CD14-positive monocyte (primary cell): ENCODE results near the gene KRTAP10-1. TPM values are rescaled to one million over a fixed set of nuclear protein-coding genes. Genes with fewer than 3 reads are reported as not detected.

ENCODE experiments used
- DNase-seq, 3 donors: peaks; one replicate each; pipeline ENCODE4 v3.0.0-alpha.2; 2011 to 2022
- H2AFZ ChIP-seq: 2 replicates; pipeline ENCODE4 v1.6.0; 2012; ENCODE audit warnings: mild to moderate bottlenecking, low read depth, low read length, inconsistent platforms; ENCODE audit not compliant: insufficient read depth, poor library complexity, severe bottlenecking
- H3K27ac ChIP-seq, 2 donors: 1 replicate in 1 of 2; 2 replicates in 1 of 2; pipeline ENCODE4 v1.5.1; 2012 to 2013; ENCODE audit warnings: low read length in 2 of 2, control low read depth in 1 of 2, inconsistent platforms in 1 of 2, low read depth in 1 of 2, mild to moderate bottlenecking in 1 of 2
- H3K27me3 ChIP-seq, 2 donors: one replicate each; pipeline versions ENCODE4 v1.6.0 to v1.6.1; 2011 to 2013; ENCODE audit warnings: low read length in 2 of 2; ENCODE audit not compliant: control insufficient read depth in 2 of 2, insufficient read depth in 2 of 2
- H3K36me3 ChIP-seq, 2 donors: replicated peaks in 1 of 2; 1 replicate in 1 of 2; 2 replicates in 1 of 2; pipeline versions ENCODE4 v1.5.1 to v1.6.1; 2012 to 2013; ENCODE audit warnings: low read length in 2 of 2, control low read depth in 1 of 2, inconsistent platforms in 1 of 2, mild to moderate bottlenecking in 1 of 2; ENCODE audit not compliant: insufficient read depth in 2 of 2, control insufficient read depth in 1 of 2
- H3K4me1 ChIP-seq, 2 donors: 1 replicate in 1 of 2; 2 replicates in 1 of 2; pipeline versions ENCODE4 v1.5.1 to v1.6.1; 2012 to 2013; ENCODE audit warnings: low read length in 2 of 2, control low read depth in 1 of 2, inconsistent platforms in 1 of 2, mild to moderate bottlenecking in 1 of 2, moderate library complexity in 1 of 2; ENCODE audit not compliant: insufficient read depth in 2 of 2, control insufficient read depth in 1 of 2
- H3K4me2 ChIP-seq: replicated peaks from 2 replicates; pipeline ENCODE3; 2012; ENCODE audit warnings: low read length, moderate library complexity, mild to moderate bottlenecking; ENCODE audit not compliant: poor library complexity, severe bottlenecking; ENCODE audit errors: extremely low read depth
- H3K4me3 ChIP-seq, 3 experiments: fragments of 200-600 bp in 1 of 3; sonication (generic) in 1 of 3; replicated peaks in 1 of 3; 1 replicate in 2 of 3; 2 replicates in 1 of 3; pipeline ENCODE4 v1.5.1; 2011 to 2013; ENCODE audit warnings: low read length in 3 of 3, mild to moderate bottlenecking in 3 of 3, control low read depth in 2 of 3, low read depth in 2 of 3, inconsistent platforms in 1 of 3, moderate library complexity in 1 of 3
- H3K79me2 ChIP-seq: 2 replicates; pipeline ENCODE4 v1.6.0; 2012; ENCODE audit warnings: mild to moderate bottlenecking, control low read depth, inconsistent platforms, low read length, moderate library complexity; ENCODE audit not compliant: insufficient read depth
- H3K9ac ChIP-seq: 2 replicates; pipeline ENCODE4 v1.6.0; 2017; ENCODE audit warnings: low read length, mild to moderate bottlenecking; ENCODE audit not compliant: insufficient read depth, poor library complexity, severe bottlenecking
- H3K9me3 ChIP-seq, 2 donors: replicated peaks in 1 of 2; 1 replicate in 1 of 2; 2 replicates in 1 of 2; pipeline versions ENCODE4 v1.5.1 to v1.6.1; 2012 to 2013; ENCODE audit warnings: low read length in 2 of 2, control low read depth in 1 of 2; ENCODE audit not compliant: control insufficient read depth in 1 of 2, insufficient read depth in 1 of 2
- H4K20me1 ChIP-seq: 2 replicates; pipeline ENCODE4 v1.6.0; 2012; ENCODE audit warnings: mild to moderate bottlenecking, low read length, control low read depth, moderate library complexity; ENCODE audit not compliant: insufficient read depth
- H3K27ac Mint-ChIP-seq, 7 donors: one replicate each; pipeline ENCODE4 v1.8.0; 2020; ENCODE audit warnings: mild to moderate bottlenecking in 7 of 7, mixed read lengths in 7 of 7, moderate library complexity in 6 of 7, inconsistent platforms in 2 of 7
- H3K27me3 Mint-ChIP-seq, 3 donors: one replicate each; pipeline ENCODE4 v1.8.0; 2021 to 2022; ENCODE audit warnings: low read depth in 3 of 3, mild to moderate bottlenecking in 3 of 3, mixed read lengths in 3 of 3, moderate library complexity in 3 of 3, inconsistent platforms in 1 of 3
- H3K36me3 Mint-ChIP-seq, 2 donors: one replicate each; pipeline ENCODE4 v1.8.0; 2020; ENCODE audit warnings: mixed read lengths in 2 of 2, inconsistent platforms in 1 of 2, mild to moderate bottlenecking in 1 of 2
- H3K4me1 Mint-ChIP-seq: one replicate; pipeline ENCODE4 v1.8.0; 2020; ENCODE audit warnings: mild to moderate bottlenecking, mixed read lengths
- H3K4me3 Mint-ChIP-seq, 2 donors: one replicate each; pipeline ENCODE4 v1.8.0; 2020; ENCODE audit warnings: mild to moderate bottlenecking in 2 of 2, mixed read lengths in 2 of 2, moderate library complexity in 1 of 2
- H3K9me3 Mint-ChIP-seq, 7 donors: one replicate each; pipeline ENCODE4 v1.8.0; 2020 to 2022; ENCODE audit warnings: mixed read lengths in 7 of 7, mild to moderate bottlenecking in 6 of 7, moderate library complexity in 6 of 7, inconsistent platforms in 2 of 7
- CTCF ChIP-seq: fragments of 200-600 bp; IDR thresholded peaks from one replicate; pipeline ENCODE4 v1.8.0; 2022; ENCODE audit warnings: antibody characterized with exemption, mild to moderate bottlenecking
- WGBS: methylation state at CpG from one replicate; pipeline ENCODE4 v1.1.5; 2013; ENCODE audit warnings: missing lambda C conversion rate; ENCODE audit not compliant: insufficient coverage; 5-methylcytosine and 5-hydroxymethylcytosine counted together
- intact Hi-C, 2 donors: fragments of 100-400 bp; cut with micrococcal nuclease; formaldehyde crosslinking; loops; one replicate each; pipeline versions ENCODE4 v1.15.0 to v1.15.1; 2023
- polyA plus RNA-seq, 3 donors: library from polyadenylated mRNA; depleted of rRNA in 1 of 3; unstranded in 2 of 3; stranded (reverse) in 1 of 3; fragments of 300-500 nt in 2 of 3; fragments of >200 nt in 1 of 3; fragmentation: Illumina TruSeq in 2 of 3; gene quantifications; 1 replicate in 2 of 3; 2 replicates in 1 of 3; pipeline ENCODE4 v1.2.3, GENCODE V29; 2012 to 2021

The KRTAP10-1 gene
- polyA plus RNA-seq, 3 donors, result not detected

GRCh38 chr21:44529011-44529421 is 11.0 kb downstream of the KRTAP10-1 start:
- peaks cover 3 to 9% of the 10 kb centered on the region in 2 donors for H3K9me3 ChIP-seq
- H3K9ac ChIP-seq, result no peak overlapping the region
- H3K27me3 Mint-ChIP-seq, result peaks cover 1 to 8% (median 5%) of the 10 kb centered on the region in 3 donors
- no peaks in the 10 kb centered on the region for H3K27me3 ChIP-seq
- H3K36me3 ChIP-seq, result no peaks in the 10 kb centered on the region
- intact Hi-C loops, result no loop called here
- H3K4me2 ChIP-seq, result no peak overlapping the region
- 91% methylated on average over 4 of the region's 17 CpGs for WGBS
- H3K27ac ChIP-seq, result no peak overlapping the region
- H3K4me3 ChIP-seq, result no peak overlapping the region
- H3K4me1 ChIP-seq, result no peaks in the 10 kb centered on the region
- no peaks in the 10 kb centered on the region for H4K20me1 ChIP-seq
- H3K4me3 Mint-ChIP-seq, result no peak overlapping the region
- no peak for DNase-seq
- no peak overlapping the region for H2AFZ ChIP-seq
- peaks cover 0 to 3% (median 0%) of the 10 kb centered on the region in 7 donors for H3K9me3 Mint-ChIP-seq
- H3K4me1 Mint-ChIP-seq, result no peaks in the 10 kb centered on the region
- H3K79me2 ChIP-seq, result no peaks in the 10 kb centered on the region
- H3K27ac Mint-ChIP-seq, result no peak overlapping the region
- no peaks in the 10 kb centered on the region for H3K36me3 Mint-ChIP-seq
- no peak for TF ChIP-seq CTCF

- Mint-ChIP-seq H3K27ac (no peak overlapping the region), H3K4me3 (no peak overlapping the region), H3K27me3 (peaks cover 1 to 8% (median 5%) of the 10 kb centered on the region in 3 donors), H3K36me3 (no peaks in the 10 kb centered on the region), H3K4me1 (no peaks in the 10 kb centered on the region), H3K9me3 (peaks cover 0 to 3% (median 0%) of the 10 kb centered on the region in 7 donors)
- no peak for DNase-seq
- H3K4me3 ChIP-seq, result no peak overlapping the region
- peaks cover 3 to 13% of the 10 kb centered on the region in 2 donors for H3K9me3 ChIP-seq
- no peak overlapping the region for H2AFZ ChIP-seq
- H3K4me1 ChIP-seq, result no peaks in the 10 kb centered on the region
- 91% methylated on average over 6 of the region's 10 CpGs for WGBS
- H3K9ac ChIP-seq, result no peak overlapping the region
- H3K27ac ChIP-seq, result no peak overlapping the region
- H3K27me3 ChIP-seq, result no peaks in the 10 kb centered on the region
- intact Hi-C loops, result no loop called here
- H3K79me2 ChIP-seq, result no peaks in the 10 kb centered on the region
- TF ChIP-seq CTCF, result no peak
- no peaks in the 10 kb centered on the region for H3K36me3 ChIP-seq
- H4K20me1 ChIP-seq, result no peaks in the 10 kb centered on the region
- H3K4me2 ChIP-seq, result no peak overlapping the region
Measured at GRCh38 chr21:44528634-44528995, 11.4 kb downstream of the KRTAP10-1 start.
